NB4 (cell line): Measurements from ENCODE around the gene LNPEP.
"Not testable (repeated sequence)": the region's sequence is repeated elsewhere in the genome, so short reads cannot be mapped to it uniquely, and the experiment has no call there.

ENCODE experiments used
- DNase-seq: peaks from one replicate; pipeline ENCODE4 v3.0.0; 2010; ENCODE audit warnings: low read depth
- H3K4me3 ChIP-seq: one replicate; pipeline ENCODE4 v1.5.1; 2011; ENCODE audit warnings: mild to moderate bottlenecking, low read depth, low read length, moderate library complexity
- CTCF ChIP-seq: IDR thresholded peaks from one replicate; pipeline ENCODE4 v1.5.1; 2012; ENCODE audit warnings: low read depth, low read length
- MAX ChIP-seq: IDR thresholded peaks from 2 replicates; pipeline ENCODE4 v1.6.1; 2011; ENCODE audit warnings: low read depth, low read length
- MYC ChIP-seq: IDR thresholded peaks from 2 replicates; pipeline ENCODE4 v1.6.1; 2011; ENCODE audit warnings: low read depth, low read length
- POLR2A ChIP-seq: IDR thresholded peaks from 2 replicates; pipeline ENCODE4 v1.6.1; 2011; ENCODE audit warnings: mild to moderate bottlenecking; ENCODE audit not compliant: insufficient read length; ENCODE audit errors: extremely low read depth

LNPEP gene

GRCh38 chr5:96926276-96926675 is 9.6 kb upstream of the LNPEP start:
- DNase-seq, result no peak
- H3K4me3 ChIP-seq, result no peak overlapping the region
- no peak for TF ChIP-seq MYC
- no peak for TF ChIP-seq POLR2A
- no peak for TF ChIP-seq CTCF
- TF ChIP-seq MAX, result no peak

GRCh38 chr5:96927008-96927407 is 8.9 kb upstream of the LNPEP start:
- TF ChIP-seq MYC (no peak), MAX (no peak), CTCF (no peak), POLR2A (no peak)
- DNase-seq, result no peak
- no peak overlapping the region for H3K4me3 ChIP-seq

GRCh38 chr5:96928931-96929708 is 6.8 kb upstream of the LNPEP start:
- TF ChIP-seq MYC (no peak), MAX (no peak), CTCF (no peak), POLR2A (no peak)
- no peak overlapping the region for H3K4me3 ChIP-seq
- DNase-seq, result no peak

- DNase-seq, result no peak
- TF ChIP-seq MAX (no peak), POLR2A (no peak), CTCF (no peak), MYC (no peak)
- H3K4me3 ChIP-seq, result no peak overlapping the region
Measured at GRCh38 chr5:96930058-96930457, 5.8 kb upstream of the LNPEP start.

- no peak for TF ChIP-seq MYC
- TF ChIP-seq MAX, result no peak
- TF ChIP-seq POLR2A, result no peak
- TF ChIP-seq CTCF, result no peak
- DNase-seq, result no peak
- no peak overlapping the region for H3K4me3 ChIP-seq
Measured at GRCh38 chr5:96930589-96930988, 5.3 kb upstream of the LNPEP start.

GRCh38 chr5:96931037-96931436 is 4.8 kb upstream of the LNPEP start:
- DNase-seq, H3K4me3 ChIP-seq: not testable (repeated sequence)
